Measurements from ENCODE around the gene GZMA.
"Not testable (repeated sequence)": the region's sequence is repeated elsewhere in the genome, so short reads cannot be mapped to it uniquely, and the experiment has no call there.

Gene GZMA

DNA sequence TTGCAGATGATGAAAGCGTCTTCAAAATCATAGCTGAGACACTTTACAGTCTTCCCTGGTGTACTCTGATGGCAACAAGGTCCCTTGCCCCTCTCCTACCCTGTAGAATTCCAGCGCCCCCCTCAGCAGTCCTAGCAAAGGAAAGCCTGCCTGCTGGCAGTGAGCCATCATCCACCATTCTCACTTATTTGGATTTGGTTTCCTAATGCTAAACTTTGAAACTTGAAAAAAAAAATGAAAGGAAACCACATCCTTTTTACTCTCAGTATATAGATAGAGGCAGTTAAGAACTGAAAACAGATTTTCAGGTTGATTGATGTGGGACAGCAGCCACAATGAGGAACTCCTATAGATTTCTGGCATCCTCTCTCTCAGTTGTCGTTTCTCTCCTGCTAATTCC lies at the start of gene GZMA:
TSS of gene GZMA (plus strand) at position 299 of the 400 bp plus-strand sequence. CDS start at position 336, 37 bp downstream.
- DNase-seq = no peak

DNA sequence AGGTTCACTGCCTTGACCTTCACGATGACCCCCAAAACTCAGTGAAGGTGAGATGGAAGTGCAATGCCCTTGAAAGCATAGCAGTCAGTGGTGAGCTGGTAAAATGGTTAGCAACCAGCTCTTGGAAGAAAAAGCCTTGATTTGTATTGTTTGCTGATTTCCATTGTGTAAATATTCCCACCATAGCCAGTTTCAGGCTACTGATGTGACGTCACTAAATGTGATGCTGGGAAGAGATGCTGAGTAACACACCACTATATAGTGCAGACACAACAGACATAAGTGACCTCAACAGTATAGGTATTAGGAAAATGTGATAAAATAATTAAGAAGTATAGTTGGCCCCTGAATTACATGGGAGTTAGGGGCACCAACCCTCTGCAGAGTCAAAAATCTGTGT lies 47.3 kb upstream of the GZMA start:
- no peak for DNase-seq

DNA sequence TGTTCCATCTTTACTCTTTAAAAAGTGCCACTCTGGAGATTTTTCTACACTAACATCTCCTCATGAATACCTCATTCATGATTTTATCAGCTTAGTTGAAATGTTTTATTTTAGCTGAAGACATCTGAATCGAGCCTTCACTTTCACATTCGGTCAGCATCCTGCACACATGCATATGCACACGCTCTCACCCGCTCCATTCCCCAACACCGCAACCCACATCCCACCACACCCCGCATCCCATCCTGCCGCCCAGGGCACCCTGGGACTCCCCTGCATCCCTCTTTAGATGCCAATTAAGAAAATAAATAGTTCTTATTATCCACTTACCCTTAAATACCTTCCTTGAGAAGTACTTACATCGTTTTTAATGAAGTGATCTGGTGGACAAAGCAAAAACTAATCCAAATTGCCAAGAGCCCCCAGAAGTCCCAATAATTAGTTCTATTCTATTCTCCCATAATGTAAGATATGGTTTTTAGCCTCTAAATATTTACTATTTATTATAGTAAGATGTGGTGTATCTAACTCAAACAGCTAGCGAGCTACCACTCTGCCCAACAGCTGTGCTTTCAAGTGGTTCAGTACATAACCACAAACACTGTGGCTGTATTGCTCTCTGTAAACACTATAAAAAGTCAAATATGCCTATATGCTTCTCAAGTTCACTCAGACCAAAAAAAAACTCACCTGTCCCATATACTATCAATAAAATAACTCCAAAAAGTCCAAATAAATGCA lies 40.2 kb upstream of the GZMA start:
- no peak for DNase-seq

DNA sequence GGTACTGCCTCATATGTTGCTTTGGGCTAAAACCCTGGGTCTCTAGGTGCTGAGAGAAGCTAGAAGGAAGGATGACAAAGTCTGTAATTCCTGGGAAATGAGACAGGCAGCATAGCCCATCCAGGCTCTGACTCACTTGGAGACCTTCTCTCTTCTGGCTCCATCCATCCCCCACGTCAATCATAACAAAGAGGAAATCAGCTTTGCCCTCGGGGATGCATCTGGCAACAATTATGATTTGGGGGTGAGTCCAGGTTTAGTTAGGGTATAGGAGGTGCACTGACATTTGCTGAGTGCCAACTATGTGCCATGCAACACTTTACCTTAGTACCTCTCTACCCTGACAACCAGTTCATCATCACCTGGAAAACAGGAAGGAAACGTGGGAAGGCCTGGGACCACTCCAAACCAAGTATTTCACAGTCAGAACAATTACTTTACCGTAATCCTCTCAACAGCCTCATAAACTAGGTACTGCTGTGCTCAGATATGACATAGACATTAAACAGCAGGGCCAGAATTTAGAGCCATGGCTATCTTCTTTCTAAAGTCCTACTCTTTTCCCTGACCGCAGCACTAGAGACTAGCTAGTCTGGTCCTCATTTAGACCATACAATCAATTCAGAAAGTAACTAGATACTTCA lies 39.1 kb upstream of the GZMA start:
- DNase-seq = no peak

DNA sequence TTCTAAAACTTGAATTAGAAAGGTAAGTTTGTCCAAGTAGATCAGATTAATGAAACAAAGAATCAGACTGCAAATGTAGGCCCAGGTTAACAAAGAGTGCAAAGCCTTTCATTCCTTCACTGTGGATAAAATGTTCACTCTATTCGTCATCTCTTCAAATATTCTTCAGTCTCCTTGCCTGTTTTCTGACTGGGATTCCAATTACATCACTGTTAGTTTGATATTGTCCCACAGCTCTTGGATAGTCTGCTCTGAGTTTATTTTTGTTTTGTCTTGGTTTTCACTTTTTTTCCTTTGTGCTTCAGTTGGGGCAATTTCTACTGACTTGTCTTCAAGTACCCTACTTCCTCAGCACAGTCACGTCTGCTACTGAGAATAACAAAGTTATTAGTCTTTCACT lies 38.5 kb upstream of the GZMA start:
- no peak for DNase-seq

- DNase-seq = no peak
Observed at GRCh38 chr5:55064523-55064922, 37.9 kb upstream of the GZMA start.

DNA sequence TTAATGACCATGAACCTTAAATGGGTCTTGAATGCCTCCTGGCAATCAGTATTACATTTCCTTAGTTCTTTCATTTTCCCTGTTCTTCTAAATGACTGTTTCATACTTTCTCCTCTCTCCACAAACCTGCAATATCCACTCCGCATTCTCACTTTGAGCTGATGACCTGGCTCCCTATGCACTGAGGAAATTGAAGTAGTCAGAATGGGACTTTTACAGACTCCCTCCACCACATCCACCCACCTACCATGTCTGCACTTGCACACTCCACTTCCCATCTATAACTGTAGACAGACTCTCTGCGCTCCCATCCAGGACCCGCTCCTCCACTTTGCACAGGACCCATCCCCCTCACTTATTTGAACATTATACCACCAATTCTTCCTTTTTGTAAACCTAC lies 36.2 kb upstream of the GZMA start:
- no peak for DNase-seq

DNA sequence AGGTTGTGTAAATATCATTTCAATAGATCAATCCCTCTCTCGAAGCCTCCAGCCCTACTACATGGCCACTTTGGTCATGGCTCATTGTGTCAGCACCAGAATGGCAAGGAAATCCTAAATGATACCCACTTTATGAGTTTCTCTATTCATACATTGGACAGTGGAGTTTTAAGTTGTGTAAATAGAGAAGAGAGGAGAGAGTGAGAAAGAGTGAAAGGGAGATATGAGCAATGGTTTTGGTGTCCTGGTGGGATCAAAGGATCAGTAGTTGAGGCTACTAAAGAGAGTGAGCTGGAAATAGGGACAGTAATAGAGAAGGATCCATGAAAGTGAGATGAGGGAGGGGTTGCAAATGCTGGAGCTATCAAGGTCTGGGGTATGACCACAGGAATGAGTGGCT lies 31.5 kb upstream of the GZMA start:
- no peak for DNase-seq

GRCh38 chr5:55071413-55071812 lies 31.0 kb upstream of the GZMA start:
- DNase-seq = no peak

DNA sequence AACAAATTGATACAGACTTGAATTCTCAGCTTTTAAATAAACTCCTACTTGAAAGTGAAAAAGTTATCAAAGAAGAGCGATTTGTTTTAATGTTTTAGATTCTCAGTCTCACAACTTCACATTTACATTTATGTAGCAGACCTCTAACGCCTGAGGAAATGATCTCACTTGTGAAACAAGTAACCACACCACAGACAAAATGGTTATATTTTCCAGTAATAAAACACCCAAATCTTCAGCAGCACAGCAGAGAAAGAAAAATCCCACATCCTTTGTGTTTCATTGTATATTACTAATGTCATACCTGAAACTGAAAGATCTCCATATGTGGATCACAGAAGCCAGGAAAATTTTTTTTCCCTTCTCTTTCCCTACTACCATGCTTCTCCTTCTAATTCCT lies 29.8 kb upstream of the GZMA start:
- no peak for DNase-seq

DNA sequence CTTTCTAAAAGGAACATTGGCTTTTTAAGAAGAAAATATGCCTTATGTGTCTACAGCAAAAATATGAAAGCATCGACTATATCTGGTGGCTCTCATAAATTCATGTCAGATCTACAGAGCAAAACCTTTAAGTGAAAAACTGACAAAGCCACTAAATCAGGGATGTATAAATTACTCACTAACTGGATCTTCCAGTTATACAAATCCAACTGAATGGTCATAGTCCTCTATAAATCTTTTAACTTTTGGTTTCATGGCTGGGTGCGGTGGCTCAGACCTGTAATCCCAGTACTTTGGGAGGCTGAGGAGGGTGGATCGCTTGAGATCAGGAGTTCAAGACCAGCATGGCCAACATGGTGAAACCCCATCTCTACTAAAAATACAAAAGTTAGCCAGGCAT lies 29.2 kb upstream of the GZMA start:
- DNase-seq = no peak

- DNase-seq = no peak
Observed at GRCh38 chr5:55081541-55081940, 20.9 kb upstream of the GZMA start.

DNA sequence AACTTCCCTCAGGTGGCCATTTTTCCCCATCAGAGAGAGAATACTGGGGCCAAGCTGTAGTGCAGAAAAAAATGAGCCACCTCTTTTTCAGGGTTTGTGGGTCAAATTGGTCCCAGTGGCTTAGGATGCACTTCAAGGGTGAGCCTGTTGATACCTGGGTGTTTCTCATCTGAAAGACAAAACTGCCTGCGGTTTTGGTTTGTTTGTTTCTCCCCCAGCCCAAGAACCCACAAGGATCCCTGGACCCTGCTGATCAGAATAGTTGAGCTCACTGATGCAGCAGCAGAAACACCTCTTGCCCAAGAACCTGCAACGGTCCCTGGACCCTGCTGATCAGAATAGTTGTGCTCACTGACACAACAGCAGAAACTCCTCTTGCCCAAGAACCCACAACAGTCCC lies 13.1 kb upstream of the GZMA start:
- not testable (repeated sequence) for DNase-seq

DNA sequence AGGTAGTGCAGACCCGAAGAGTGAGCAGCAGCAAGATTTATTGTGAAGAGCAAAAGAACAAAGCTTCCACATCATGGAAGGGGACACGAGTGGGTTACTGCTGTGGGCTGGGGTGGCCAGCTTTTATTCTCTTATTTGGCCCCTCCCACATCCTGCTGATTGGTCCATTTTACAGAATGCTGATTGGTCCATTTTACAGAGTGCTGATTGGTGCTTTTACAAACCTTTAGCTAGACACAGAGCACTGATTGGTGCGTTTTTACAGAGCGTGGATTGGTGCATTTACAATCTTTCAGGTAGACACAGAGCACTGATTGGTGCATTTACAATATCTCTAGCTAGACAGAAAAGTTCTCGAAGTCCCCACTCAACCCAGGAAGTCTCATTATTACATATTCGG lies 11.4 kb upstream of the GZMA start:
- DNase-seq = not testable (repeated sequence)

DNA sequence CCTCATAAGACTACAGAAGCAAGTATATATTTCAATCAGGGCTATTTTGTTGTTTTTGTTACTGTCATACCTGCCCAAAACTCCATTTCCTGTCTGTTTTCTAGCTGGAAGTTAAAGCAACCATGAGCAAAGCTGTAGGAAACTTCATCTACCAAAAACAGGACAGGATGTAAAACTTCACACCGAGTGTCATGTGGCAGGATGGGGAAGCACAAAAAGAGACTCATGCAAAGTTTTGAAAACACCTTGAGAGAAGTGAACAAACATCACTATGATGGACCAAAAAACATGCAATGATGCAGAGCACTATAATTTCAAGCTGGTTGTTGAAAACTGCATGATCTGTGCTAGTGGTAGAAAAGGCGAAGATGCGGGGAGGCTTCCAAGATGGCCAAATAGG lies 6.3 kb upstream of the GZMA start:
- no peak for DNase-seq

GRCh38 chr5:55096861-55097260 lies 5.6 kb upstream of the GZMA start:
- DNase-seq = no peak

- DNase-seq = not testable (repeated sequence)
Observed at GRCh38 chr5:55101148-55101547, 1.3 kb upstream of the GZMA start.

GRCh38 chr5:55101556-55102276 lies 730 bp upstream of the GZMA start:
- DNase-seq = no peak

GRCh38 chr5:55104036-55104772 lies 1.8 kb downstream of the GZMA start:
- no peak for DNase-seq

GRCh38 chr5:55104946-55105701 lies 2.7 kb downstream of the GZMA start:
- DNase-seq = no peak

GRCh38 chr5:55105976-55106375 lies 3.5 kb downstream of the GZMA start:
- not testable (repeated sequence) for DNase-seq

DNA sequence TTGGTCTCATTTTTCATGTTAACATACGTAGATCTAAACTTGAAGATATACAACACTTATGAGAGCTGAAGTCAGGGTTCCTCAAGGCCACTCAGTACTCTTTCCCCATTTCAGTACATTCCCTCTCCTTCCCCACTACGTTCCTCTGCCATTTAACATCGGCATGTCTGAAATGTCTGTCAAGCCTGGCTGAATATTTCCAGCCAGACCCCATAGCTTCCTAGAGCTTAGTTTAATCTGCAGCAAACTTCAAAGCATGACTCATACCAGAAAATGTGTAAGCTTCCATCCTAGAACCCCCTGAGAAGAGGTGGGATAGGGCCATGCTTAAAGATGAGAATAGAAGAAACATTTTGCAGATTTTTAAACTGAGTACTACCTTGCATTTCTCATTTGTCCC lies 6.2 kb downstream of the GZMA start:
- DNase-seq = no peak

DNA sequence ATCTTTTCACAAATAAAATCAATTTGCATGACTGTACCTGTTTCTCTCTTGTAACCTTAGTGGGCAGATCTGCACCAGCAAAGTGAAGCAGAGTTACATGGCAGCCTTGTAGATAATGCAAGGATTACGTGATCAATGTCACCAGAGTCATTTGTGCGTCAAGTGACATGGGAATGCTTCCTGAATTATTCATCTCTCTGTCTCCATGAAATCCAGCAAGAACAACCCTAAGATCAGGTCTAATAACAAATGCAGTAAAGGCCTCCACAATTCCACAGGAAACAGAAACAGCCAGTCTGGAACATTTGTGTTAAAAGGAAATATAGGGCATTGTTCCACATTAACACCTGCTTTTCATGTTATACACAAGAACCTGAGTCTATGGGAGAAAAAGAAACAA lies 7.8 kb downstream of the GZMA start:
- DNase-seq = no peak

Data from kidney glomerular epithelial cell (primary cell).